ENCODE results near the gene MAP2K7. TPM values are rescaled to one million over a fixed set of nuclear protein-coding genes. Genes with fewer than 3 reads are reported as not detected.
A peak's percentile ranks its signal among the peaks of the same experiment; 100 is the strongest.
"Not testable (repeated sequence)": the region's sequence is repeated elsewhere in the genome, so short reads cannot be mapped to it uniquely, and the experiment has no call there.

MAP2K7 gene
- total and polyA plus RNA-seq, 8 donors: 25.7 to 33.1 (median 30.6) TPM

DNA sequence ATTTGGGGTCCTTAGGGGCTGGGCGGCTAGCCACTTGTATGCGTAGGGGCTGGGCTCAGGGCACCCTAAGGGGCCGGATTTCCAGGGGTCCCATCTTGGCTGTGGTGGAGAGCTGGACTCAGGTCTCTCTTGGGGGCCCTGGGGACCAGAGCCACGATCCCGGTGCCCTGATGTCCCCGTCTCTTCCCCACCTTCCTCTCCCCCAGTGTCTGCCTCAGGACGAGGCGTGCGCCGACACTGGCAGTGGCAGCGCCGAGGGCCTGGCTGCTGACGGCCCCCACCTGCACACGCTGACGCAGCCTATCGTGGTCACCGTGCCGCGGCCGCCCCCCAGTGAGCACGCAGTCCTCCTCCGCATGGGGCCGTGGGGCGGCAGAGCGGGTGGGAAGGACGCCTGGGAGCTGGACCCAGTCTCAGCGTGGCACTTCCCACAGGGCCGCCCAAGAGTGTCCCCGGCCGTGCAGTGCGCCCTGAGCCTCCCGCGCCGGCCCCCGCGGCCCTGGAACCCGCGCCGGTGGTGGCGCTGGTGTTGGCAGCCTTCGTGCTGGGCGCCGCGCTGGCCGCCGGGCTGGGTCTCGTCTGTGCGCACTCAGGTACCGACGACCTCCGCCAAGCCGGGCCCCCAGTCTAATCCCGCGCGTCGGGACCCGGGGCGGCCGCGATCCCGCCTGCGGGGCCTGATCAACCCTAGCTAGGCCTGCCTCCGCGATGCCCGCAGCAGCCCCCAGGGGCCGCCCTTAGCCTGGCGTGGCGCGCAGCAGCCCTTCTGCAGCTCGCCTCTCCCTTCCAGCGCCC, 13.8 kb downstream of the MAP2K7 start:
- Histone ChIP-seq H3K4me1 (peaks cover 27 to 60% of the 10 kb centered on the region in 2 donors), H3K27me3 (peaks cover 42 to 62% of the 10 kb centered on the region in 2 donors)
- peak in 2 of 4 donors; percentile 58 to 85 for DNase-seq

GRCh38 chr19:7918062-7918614, 14.5 kb downstream of the MAP2K7 start:
- Histone ChIP-seq H3K4me3 (peak overlapping the region in 1 of 2 donors; percentile 33), H3K36me3 (peaks cover 0 to 25% of the 10 kb centered on the region in 2 donors), H3K27me3 (peaks cover 42 to 62% of the 10 kb centered on the region in 2 donors), H3K4me1 (peaks cover 27 to 60% of the 10 kb centered on the region in 2 donors)
- ATAC-seq; H3K27ac ChIP-seq; intact Hi-C loops (cut with DNase I); H3K9me3 ChIP-seq; DNase-seq: not testable (repeated sequence)

More for the DNA sequence above, 13.8 kb downstream of the MAP2K7 start:
- peak overlapping the region in 1 of 2 donors; percentile 33 for H3K4me3 ChIP-seq
- intact Hi-C loops (cut with DNase I): no loop called here
- ATAC-seq: no peak
- TF ChIP-seq, protein P1, sequence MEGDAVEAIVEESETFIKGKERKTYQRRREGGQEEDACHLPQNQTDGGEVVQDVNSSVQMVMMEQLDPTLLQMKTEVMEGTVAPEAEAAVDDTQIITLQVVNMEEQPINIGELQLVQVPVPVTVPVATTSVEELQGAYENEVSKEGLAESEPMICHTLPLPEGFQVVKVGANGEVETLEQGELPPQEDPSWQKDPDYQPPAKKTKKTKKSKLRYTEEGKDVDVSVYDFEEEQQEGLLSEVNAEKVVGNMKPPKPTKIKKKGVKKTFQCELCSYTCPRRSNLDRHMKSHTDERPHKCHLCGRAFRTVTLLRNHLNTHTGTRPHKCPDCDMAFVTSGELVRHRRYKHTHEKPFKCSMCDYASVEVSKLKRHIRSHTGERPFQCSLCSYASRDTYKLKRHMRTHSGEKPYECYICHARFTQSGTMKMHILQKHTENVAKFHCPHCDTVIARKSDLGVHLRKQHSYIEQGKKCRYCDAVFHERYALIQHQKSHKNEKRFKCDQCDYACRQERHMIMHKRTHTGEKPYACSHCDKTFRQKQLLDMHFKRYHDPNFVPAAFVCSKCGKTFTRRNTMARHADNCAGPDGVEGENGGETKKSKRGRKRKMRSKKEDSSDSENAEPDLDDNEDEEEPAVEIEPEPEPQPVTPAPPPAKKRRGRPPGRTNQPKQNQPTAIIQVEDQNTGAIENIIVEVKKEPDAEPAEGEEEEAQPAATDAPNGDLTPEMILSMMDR (IDR thresholded peaks at IDR 0.05): peak; percentile 32 to 53
- no peaks in the 10 kb centered on the region for H3K9me3 ChIP-seq
- no peak overlapping the region for H3K27ac ChIP-seq
- H3K36me3 ChIP-seq: peaks cover 0 to 25% of the 10 kb centered on the region in 2 donors

DNA sequence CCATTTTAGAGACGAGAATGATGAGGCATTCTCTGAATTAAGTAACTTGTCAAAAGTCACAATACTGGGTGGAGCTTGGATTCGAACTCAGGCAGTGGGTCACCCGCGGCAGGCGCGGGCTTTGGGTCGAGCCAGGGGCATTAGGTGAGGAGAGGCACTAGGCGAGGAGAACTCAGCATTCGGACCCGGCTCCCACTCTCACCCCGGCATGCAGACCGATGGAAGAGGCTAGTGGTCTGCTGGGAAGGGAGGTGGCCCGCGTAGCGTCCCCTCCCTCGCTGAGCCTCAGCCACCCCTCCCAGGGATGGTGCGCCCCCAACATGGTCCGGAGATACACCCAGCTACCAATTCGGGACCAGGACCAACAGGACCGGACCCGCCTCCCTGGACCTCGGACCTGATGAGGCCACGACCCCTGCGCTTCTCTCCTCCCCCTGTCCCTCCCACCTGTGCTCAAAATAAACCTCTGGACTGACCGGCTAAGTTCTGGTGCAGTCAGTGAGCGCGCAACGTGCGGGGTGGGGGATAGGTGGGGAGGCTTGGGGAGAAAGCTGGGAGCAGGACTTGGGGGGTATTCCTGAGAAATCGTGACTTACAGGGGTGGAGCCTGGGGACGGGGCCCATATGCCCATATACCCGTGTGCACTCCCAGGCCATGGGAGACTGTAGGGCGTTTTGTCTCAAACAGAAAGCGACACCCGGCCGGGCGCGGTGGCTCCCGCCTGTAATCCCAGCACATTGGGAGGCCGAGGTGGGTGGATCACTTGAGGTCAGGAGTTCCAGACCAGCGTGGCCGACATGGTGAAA, 15.1 kb downstream of the MAP2K7 start:
- DNase-seq (peak in 1 of 4 donors; percentile 73), ATAC-seq (no peak)
- TF ChIP-seq, protein P1 (IDR thresholded peaks at IDR 0.05): no peak
- Histone ChIP-seq H3K4me3 (no peak overlapping the region), H3K27me3 (peaks cover 42 to 59% of the 10 kb centered on the region in 2 donors), H3K36me3 (peaks cover 0 to 22% of the 10 kb centered on the region in 2 donors), H3K27ac (no peak overlapping the region), H3K4me1 (peaks cover 27 to 60% of the 10 kb centered on the region in 2 donors), H3K9me3 (no peaks in the 10 kb centered on the region)
- intact Hi-C loops (cut with DNase I): no loop called here

DNA sequence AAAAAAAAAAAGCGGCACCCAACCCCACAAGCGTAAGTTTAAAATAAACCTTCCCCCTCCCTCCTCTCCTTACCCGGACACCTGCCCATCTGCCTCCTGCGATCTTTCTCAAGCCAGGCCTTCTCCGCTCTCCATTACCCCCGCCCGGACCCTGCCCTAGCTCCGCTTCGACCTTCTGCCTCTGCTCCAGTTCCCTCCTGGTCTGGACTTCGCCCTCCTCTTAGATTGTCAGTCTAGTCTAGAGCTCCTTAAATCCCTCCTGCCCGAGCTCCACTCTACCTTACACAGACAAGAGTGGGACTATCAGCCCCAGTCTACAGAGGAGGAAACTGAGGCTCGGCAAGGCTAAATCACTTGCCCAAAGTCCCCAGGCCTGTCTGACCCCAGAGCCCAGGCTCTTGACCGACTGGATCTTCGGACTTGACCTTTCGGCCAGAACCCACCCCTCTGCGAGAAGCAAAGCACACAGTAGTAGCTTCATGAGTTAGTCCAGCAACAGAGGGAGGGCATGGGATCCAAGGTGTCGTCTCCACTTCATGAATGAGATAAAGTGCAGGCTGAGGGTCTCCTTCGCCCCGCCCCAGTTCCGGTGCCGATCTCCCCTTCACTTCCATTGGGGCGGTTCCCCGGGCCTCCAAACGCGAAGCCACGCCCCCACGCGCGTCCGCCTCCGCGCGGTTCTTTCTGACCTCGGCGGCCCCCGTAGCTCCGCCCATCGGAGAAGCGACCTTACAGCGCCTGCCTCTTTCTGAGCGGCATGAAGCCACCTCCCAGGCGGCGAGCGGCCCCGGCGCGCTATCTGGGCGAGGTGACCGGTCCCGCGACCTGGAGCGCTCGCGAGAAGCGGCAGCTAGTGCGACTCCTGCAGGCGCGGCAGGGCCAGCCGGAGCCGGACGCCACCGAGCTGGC, 16.2 kb downstream of the MAP2K7 start, which contains the start of gene SNAPC2:
Gene SNAPC2, plus strand, starts transcription at position 729 of the 909 bp plus-strand sequence. Its CDS starts 29 bp downstream, at position 758.
- Histone ChIP-seq H3K9me3 (no peaks in the 10 kb centered on the region), H3K27me3 (peaks cover 42 to 54% of the 10 kb centered on the region in 2 donors), H3K27ac (peak within 1 kb of the TSS; percentile 87 to 92), H3K4me1 (peaks cover 28 to 65% of the 10 kb centered on the region in 2 donors), H3K4me3 (peak within 1 kb of the TSS; percentile 57 to 72), H3K36me3 (peaks cover 0 to 21% of the 10 kb centered on the region in 2 donors)
- ATAC-seq: peak; percentile 74
- intact Hi-C loops (cut with DNase I): no loop called here
- TF ChIP-seq, protein P1 (IDR thresholded peaks at IDR 0.05): no peak
- peak; percentile 94 to 97 (median 96) for DNase-seq

All from left lung (tissue), 10 donors.